GM18517 (cell line): Measurements from ENCODE around the gene YES1.

ENCODE experiments used
- ATAC-seq: cut with Tn5 transposase; IDR thresholded peaks from one replicate; pipeline ENCODE4 v1.9.1; 2021; ENCODE audit warnings: mild to moderate bottlenecking, moderate library complexity; ENCODE audit not compliant: unreplicated experiment

Gene YES1

DNA sequence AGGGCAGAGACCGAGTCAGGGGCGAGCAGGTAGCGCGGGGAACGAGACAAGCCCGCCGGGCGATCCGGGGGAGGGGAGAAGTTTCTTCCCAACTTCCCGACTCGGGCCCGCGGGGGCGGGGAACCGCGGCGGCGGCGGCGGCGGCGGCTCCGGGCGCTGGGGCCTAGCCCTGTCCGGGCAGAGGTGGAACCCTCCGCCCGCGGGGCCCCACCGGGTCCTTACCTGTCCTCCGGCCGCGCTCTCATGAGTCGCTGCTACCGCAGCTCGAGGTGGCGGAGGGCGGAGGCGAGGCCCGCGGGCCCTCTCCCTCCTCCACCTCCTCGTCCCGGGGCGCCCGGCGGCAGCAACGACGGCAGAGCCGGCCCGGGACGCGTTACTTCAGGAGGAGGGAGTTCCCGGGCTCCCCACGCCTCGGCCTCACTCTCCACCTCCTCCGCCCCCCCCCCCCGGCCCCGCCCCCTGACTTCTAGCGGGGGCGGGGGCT, at the start of gene YES1:
Gene YES1, minus strand, starts transcription at position 351 of the 484 bp plus-strand sequence. CDS start 55,415 bp downstream, outside the sequence.
- ATAC-seq, result peak; percentile 22

- ATAC-seq, result no peak
Measured at GRCh38 chr18:857986-858385, 45.9 kb upstream of the YES1 start.

DNA sequence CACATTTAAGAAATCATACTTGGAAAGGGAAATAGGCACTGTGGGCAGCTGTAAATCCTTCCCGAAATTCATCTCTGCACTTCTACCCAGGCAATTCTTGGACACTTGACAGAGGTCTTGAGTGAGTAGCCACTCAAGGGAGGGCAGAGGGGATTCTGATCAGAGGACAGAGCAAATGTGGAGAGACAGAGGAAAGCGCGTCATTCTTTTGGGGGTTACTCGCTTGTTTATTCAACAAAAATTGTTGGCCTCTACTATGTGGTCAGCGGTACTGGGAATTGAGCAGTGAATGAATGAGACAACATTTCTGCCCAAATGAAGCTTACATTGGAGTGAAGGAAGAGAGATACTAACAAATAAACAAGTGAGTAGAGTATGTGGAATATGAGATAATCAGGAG, 41.4 kb upstream of the YES1 start:
- no peak for ATAC-seq

- no peak for ATAC-seq
Measured at GRCh38 chr18:850960-851359, 38.9 kb upstream of the YES1 start.

- ATAC-seq, result no peak
Measured at GRCh38 chr18:849021-849420, 37.0 kb upstream of the YES1 start.

DNA sequence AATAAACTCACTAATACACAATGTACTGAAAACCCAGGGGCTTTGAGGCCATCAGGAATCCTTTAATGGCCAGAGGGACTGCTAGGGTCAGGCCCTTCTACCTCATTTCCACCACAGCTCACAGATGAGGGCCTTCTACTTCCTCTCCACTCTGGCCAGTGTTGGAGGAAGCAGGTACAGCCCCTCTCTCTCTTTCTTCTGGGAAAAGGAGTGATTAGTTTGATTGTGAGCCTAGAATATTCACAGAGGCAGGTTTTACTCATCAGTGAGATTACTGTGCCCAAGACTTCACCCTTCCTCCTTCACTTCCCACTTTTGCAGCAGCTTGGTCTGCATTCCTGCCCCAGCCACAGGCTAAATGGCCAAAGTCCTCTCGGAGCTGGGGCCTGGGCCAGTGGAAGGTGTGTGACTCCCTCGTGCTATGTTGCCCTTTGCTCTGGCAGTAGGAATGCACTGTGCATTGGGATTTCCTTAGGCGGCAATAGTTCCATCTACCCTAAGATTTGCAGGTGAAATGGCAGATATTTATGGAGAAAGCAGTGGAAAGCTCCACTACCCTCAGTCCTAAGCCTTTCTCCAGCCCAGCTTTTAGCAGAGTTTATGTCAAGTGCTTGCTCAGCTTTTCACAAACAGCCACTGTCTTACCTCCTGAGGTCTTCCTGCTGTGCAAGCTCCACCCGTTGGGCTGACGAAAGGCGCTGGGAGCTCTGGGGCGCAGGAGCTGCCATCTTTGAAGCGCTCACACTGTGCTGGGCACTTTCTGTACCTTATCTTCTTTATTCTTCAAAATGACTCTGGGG, 36.2 kb upstream of the YES1 start:
- ATAC-seq, result no peak

- ATAC-seq, result no peak
Measured at GRCh38 chr18:845152-845819, 33.2 kb upstream of the YES1 start.

GRCh38 chr18:841647-842370, 29.8 kb upstream of the YES1 start:
- no peak for ATAC-seq

DNA sequence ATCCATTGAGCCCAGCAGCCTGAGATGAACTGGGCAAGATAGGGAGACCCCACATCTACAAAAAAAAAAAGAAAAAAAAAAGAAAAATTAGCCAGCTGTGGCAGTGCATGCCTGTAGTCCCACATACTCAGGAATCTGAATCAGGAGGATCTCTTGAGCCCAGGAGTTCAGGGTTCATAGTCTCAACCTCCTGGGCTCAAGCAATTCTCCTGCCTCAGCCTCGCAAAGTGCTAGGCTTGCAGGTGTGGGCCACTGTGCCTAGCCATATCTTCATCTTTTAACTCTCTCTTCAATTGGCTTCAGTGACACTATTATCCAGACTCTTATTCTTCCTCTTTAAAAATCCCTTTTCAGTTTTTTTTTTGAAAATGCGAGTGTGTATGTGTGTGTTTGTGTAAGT, 28.5 kb upstream of the YES1 start:
- ATAC-seq, result no peak

GRCh38 chr18:840023-840408, 28.0 kb upstream of the YES1 start:
- no peak for ATAC-seq

DNA sequence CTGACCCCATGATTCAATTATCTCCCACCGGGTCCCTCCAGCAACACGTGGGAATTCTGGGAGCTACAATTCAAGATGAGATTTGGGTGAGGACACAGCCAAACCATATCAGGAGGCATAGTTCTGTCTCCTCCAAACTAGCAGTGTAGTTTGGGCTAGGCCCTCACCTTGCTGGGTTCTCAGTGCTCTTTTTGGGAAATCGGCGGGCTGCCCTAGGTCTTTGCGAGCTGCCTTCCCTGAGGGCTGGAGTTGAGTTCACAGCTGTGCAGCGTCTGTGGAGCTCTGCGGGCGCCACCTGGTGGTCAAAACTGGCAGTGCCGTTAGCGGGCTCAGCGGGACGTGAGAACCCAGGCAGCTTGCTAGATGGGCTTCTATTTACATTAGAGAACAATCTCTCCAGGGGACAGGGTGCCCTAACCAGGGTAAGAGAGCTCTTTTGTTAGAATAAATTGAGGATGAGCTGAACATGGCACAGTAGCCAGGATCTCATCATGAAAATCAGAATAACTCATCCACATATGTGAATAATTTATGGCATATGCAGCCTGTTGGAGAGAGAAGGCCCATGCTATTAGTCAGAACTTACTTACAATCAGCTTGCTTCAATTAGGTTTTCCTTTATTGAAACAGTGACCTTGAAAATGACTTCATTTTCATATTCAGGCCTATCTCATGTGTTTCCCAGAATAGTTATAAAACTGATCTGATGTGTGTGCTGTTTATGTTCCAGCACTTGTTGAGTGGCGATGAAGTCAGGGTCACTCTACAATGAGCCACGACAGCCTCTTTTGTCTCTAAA, 27.4 kb upstream of the YES1 start:
- ATAC-seq, result peak; percentile 97

DNA sequence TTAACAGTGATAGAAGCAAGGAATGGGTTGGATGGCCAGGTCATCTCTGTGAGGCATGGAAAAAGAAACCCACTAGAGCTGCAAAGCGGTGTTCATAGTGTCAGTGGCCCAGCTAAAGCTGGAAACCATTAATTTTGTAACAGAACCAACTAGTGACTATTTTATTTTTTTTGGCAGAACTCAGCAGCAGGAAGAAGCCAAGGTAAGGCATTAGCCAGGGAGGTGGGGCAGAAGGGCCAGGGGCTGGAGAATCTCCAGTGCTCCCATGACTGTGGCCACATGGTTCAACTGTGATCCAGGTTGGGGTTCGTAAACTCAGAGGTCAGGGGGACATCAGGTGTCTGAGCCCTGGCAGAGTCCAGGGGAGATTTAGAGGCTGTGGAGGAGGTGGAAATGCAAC, 25.9 kb upstream of the YES1 start:
- ATAC-seq, result no peak

DNA sequence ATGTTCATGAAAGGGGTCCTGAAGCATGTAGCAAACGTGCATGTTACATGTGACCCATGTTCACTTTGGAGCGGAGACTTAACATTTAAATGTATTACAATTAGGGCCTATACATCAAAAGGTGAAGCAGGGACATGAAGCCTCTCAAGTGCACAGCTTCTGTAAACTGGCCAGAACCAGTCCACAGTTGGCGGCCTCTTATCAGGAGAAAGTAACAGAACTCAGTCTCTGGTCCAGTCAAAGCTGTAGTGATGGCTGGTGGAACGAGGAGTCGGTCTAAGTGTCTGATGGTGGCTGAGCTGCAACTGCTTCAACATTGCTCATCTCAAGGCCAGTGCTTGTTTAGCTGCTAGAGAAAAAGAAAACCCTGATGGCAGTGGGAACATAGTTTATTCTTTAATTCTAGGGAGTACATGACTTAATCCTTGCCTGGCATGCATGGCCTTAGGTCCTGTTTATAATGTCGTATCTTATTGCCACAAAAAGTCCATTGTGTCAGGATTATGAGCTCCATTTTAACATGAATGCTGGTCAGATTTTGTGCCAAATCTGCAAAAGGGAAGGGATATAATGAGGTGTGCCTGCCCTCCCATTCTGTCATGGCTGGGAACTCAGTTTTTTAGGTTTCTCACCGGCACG, 22.2 kb upstream of the YES1 start:
- ATAC-seq, result no peak

DNA sequence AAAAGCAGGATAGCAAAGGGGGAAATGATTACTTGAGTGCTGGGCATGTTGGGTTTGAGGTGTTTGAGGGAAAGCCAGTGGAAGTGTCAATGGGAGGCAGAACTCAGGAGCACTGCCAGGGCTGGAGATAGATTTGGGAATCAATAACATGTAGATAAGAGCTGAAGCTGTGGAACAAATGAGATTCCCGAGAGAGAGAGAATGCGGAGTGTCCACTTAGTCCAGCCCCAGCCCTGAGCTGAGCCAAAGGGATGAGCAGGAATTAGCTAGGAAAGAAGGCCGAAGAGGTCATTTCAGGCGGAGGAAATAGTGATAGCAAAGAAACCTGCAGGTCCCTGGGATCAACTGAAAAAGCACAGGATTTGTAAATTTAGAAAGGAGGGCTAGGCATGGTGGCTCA, 21.2 kb upstream of the YES1 start:
- no peak for ATAC-seq

- ATAC-seq, result no peak
Measured at GRCh38 chr18:832085-832681, 20.1 kb upstream of the YES1 start.

- ATAC-seq, result peak; percentile 72
Measured at GRCh38 chr18:830315-830901, 18.4 kb upstream of the YES1 start.

- ATAC-seq, result no peak
Measured at GRCh38 chr18:829432-829831, 17.4 kb upstream of the YES1 start.

- ATAC-seq, result no peak
Measured at GRCh38 chr18:827093-827677, 15.1 kb upstream of the YES1 start.

- ATAC-seq, result no peak
Measured at GRCh38 chr18:825891-826585, 14.0 kb upstream of the YES1 start.
